Measurements from ENCODE around the gene RXRA. TPM values are rescaled to one million over a fixed set of nuclear protein-coding genes. Genes with fewer than 3 reads are reported as not detected.

RXRA gene
- total and polyA plus RNA-seq, 2 experiments from 2014 or later: 32.9 to 46.1 TPM

GRCh38 chr9:134333234-134333873 lies 7.1 kb downstream of the RXRA start:
- H3K27me3 ChIP-seq: no peaks in the 10 kb centered on the region
- H3K36me3 ChIP-seq: no peaks in the 10 kb centered on the region
- no peak overlapping the region for H3K4me3 ChIP-seq
- peaks cover 32% of the 10 kb centered on the region for H3K4me1 ChIP-seq (ENCODE audit: low read depth)
- no peaks in the 10 kb centered on the region for H3K9me3 ChIP-seq (ENCODE audit: low read depth)
- TF ChIP-seq, protein P1, sequence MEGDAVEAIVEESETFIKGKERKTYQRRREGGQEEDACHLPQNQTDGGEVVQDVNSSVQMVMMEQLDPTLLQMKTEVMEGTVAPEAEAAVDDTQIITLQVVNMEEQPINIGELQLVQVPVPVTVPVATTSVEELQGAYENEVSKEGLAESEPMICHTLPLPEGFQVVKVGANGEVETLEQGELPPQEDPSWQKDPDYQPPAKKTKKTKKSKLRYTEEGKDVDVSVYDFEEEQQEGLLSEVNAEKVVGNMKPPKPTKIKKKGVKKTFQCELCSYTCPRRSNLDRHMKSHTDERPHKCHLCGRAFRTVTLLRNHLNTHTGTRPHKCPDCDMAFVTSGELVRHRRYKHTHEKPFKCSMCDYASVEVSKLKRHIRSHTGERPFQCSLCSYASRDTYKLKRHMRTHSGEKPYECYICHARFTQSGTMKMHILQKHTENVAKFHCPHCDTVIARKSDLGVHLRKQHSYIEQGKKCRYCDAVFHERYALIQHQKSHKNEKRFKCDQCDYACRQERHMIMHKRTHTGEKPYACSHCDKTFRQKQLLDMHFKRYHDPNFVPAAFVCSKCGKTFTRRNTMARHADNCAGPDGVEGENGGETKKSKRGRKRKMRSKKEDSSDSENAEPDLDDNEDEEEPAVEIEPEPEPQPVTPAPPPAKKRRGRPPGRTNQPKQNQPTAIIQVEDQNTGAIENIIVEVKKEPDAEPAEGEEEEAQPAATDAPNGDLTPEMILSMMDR (IDR thresholded peaks at IDR 0.05; ENCODE audit: low read depth, low read length): no peak
- no peak for DNase-seq (ENCODE audit: low read depth in 1 of 2, low spot score in 1 of 2)
- H3K27ac ChIP-seq: peak overlapping the region; percentile 30

DNA sequence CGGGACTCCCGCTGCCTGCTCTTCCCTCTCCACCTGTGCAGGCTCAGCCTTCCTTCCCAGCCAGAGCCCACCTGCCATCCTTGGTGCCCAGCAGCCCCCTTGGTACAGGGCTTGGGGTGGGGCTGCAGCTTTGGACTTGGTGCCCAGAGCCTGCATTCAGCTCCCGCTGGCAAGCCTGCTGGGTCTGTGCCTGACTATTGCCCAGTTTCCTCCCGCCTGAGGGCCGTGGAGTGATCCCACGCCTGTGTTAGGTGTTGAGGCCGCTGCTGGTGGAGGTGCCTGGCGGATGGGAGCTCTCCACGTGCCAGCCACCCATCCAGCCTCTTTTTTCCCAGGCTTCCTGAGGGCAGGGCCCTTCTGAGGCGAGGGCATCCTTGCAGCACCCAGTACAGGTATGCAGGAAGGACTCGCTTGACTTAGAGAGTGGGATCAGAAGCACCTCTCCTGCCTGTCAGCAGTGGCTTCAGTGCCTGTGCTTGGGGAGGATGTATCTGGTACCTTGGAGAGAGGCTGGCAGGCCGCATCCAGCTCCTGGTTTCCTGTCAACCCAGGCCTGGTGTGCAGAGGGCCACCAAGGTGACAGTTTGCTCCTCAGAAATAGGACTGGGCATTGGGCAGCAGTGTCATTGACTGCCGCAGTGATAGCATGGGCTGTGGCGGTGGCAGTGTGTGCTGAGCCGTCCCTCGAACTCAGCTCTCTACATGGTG lies 7.8 kb downstream of the RXRA start:
- TF ChIP-seq, protein P1 (IDR thresholded peaks at IDR 0.05; ENCODE audit: low read depth, low read length): no peak
- Histone ChIP-seq H3K9me3 (ENCODE audit: low read depth) (no peaks in the 10 kb centered on the region), H3K4me3 (no peak overlapping the region), H3K4me1 (ENCODE audit: low read depth) (peaks cover 28% of the 10 kb centered on the region), H3K27ac (peak overlapping the region; percentile 30), H3K27me3 (no peaks in the 10 kb centered on the region), H3K36me3 (no peaks in the 10 kb centered on the region)
- peak in 1 of 2 donors; percentile 42 for DNase-seq (ENCODE audit: low read depth in 1 of 2, low spot score in 1 of 2)

DNA sequence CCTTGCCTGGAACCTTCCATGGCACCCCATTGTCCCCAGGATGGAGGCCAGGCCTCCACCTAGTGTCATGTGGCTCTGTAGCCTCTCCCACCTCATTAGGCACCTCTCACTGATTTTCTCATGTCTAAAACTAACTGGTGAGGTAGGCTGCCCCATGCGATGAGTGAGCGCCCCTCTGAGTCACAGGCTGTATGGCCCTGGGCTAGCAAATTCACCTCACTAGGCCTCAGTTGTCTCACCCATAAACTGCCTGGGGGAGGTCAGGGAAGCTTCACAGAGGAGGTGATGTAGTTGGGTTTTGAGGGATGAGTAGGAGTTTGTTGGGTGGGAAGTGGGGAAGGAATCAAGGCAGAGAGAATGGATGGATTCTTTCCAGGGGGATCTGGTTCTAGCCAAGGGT lies 8.8 kb downstream of the RXRA start:
- Histone ChIP-seq H3K27me3 (no peaks in the 10 kb centered on the region), H3K4me3 (no peak overlapping the region), H3K9me3 (ENCODE audit: low read depth) (no peaks in the 10 kb centered on the region), H3K4me1 (ENCODE audit: low read depth) (peaks cover 19% of the 10 kb centered on the region), H3K27ac (no peak overlapping the region), H3K36me3 (no peaks in the 10 kb centered on the region)
- TF ChIP-seq, protein P1 (IDR thresholded peaks at IDR 0.05; ENCODE audit: low read depth, low read length): no peak
- DNase-seq (ENCODE audit: low read depth in 1 of 2, low spot score in 1 of 2): no peak

DNA sequence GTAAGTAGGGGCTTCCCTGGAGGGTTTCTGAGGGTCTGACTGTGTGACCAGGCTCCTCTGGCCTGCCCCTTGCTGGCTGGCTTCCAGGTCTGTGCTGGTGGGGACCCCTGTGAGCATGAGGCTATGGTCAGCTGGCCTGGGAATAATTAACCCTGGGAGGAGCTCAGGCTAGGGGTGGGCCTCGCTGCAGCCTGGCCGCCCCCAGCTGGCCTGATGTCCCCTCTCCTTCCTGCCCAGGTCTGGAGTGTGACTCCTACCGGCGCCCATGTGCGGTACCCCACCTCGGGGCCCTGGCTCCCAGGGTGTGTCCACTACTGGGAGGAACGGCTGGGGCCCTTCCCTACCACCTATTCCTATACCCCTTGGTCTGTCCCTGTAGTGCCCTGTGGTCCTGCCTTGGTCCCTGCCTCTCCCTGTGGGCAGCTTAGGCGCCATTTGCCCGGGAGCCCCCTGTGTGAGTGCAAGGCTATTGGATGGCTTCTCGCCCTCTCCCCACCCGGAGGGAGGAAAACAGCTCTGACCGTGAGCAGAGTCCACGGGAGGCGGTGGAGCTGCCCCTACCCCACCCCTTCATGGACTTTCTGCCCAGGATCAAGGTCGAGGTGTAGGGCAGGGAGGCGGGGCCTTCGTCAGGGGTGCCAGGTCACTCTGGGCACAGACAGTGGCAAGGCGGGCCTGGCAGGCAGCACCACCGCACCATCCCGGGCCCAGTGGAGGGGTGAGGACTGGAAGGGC lies 9.4 kb downstream of the RXRA start:
- H3K4me1 ChIP-seq (ENCODE audit: low read depth): peaks cover 20% of the 10 kb centered on the region

GRCh38 chr9:134336228-134336627 lies 10.0 kb downstream of the RXRA start:
- Histone ChIP-seq H3K27me3 (no peaks in the 10 kb centered on the region), H3K27ac (no peak overlapping the region), H3K9me3 (ENCODE audit: low read depth) (no peaks in the 10 kb centered on the region), H3K4me1 (ENCODE audit: low read depth) (peaks cover 25% of the 10 kb centered on the region), H3K4me3 (no peak overlapping the region), H3K36me3 (no peaks in the 10 kb centered on the region)
- DNase-seq (ENCODE audit: low read depth in 1 of 2, low spot score in 1 of 2): no peak
- TF ChIP-seq, protein P1 (IDR thresholded peaks at IDR 0.05; ENCODE audit: low read depth, low read length): no peak

More for the DNA sequence above, 9.4 kb downstream of the RXRA start:
- Histone ChIP-seq H3K9me3 (ENCODE audit: low read depth) (no peaks in the 10 kb centered on the region), H3K27me3 (no peaks in the 10 kb centered on the region), H3K36me3 (no peaks in the 10 kb centered on the region), H3K27ac (no peak overlapping the region), H3K4me3 (no peak overlapping the region)
- DNase-seq (ENCODE audit: low read depth in 1 of 2, low spot score in 1 of 2): no peak
- TF ChIP-seq, protein P1 (IDR thresholded peaks at IDR 0.05; ENCODE audit: low read depth, low read length): no peak

Data from cardiac muscle cell (in vitro differentiated cells and primary cell).